ENCODE results near the gene SULT1A2. TPM values are rescaled to one million over a fixed set of nuclear protein-coding genes. Genes with fewer than 3 reads are reported as not detected.
"Not testable (repeated sequence)": the region's sequence is repeated elsewhere in the genome, so short reads cannot be mapped to it uniquely, and the experiment has no call there.

Gene SULT1A2
- total RNA-seq, 1 experiment from 2014 or later = 21.8 TPM

- TF ChIP-seq, protein P1, sequence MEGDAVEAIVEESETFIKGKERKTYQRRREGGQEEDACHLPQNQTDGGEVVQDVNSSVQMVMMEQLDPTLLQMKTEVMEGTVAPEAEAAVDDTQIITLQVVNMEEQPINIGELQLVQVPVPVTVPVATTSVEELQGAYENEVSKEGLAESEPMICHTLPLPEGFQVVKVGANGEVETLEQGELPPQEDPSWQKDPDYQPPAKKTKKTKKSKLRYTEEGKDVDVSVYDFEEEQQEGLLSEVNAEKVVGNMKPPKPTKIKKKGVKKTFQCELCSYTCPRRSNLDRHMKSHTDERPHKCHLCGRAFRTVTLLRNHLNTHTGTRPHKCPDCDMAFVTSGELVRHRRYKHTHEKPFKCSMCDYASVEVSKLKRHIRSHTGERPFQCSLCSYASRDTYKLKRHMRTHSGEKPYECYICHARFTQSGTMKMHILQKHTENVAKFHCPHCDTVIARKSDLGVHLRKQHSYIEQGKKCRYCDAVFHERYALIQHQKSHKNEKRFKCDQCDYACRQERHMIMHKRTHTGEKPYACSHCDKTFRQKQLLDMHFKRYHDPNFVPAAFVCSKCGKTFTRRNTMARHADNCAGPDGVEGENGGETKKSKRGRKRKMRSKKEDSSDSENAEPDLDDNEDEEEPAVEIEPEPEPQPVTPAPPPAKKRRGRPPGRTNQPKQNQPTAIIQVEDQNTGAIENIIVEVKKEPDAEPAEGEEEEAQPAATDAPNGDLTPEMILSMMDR (conservative IDR thresholded peaks at IDR 0.05) = no peak
- no peak for TF ChIP-seq EZH2 (IDR thresholded peaks at IDR 0.05; ENCODE audit: low read depth)
- Histone ChIP-seq H4K20me1 (ENCODE audit: insufficient read depth) (no peaks in the 10 kb centered on the region), H3K27ac (peak overlapping the region; percentile 54), H3K27me3 (ENCODE audit: insufficient read depth, low read depth) (no peaks in the 10 kb centered on the region), H3F3A (ENCODE audit: insufficient read depth, low read depth) (peaks cover 42% of the 10 kb centered on the region), H3K9me2 (ENCODE audit: insufficient read depth) (no peaks in the 10 kb centered on the region), H3K4me2 (peak overlapping the region; percentile 31), H2AFZ (no peak overlapping the region), H3K4me1 (replicated peaks; ENCODE audit: insufficient read depth) (peaks cover 33% of the 10 kb centered on the region), H3K36me3 (ENCODE audit: low read depth) (peaks cover 15% of the 10 kb centered on the region; the same call in 1 of the 2 replicates), H3K4me3 (no peak overlapping the region), H3K79me2 (ENCODE audit: low read depth) (peaks cover 40% of the 10 kb centered on the region), H3K9me3 (ENCODE audit: insufficient read depth, low read depth) (no peaks in the 10 kb centered on the region)
- ChIA-PET CTCF (interaction anchor here (0.6 to 1.3 kb wide), 3 partner anchors 20 to 69 kb away, joined by 3 to 5 read pairs (median 3); no protein-coding TSS in a partner anchor), POLR2A (ENCODE audit: unreplicated experiment) (interaction anchor here (0.6 kb wide), 2 partner anchors 30 to 314 kb away, joined by 6 to 9 read pairs; partner anchors contain the start of gene CD19)
- BruUV-seq (replicated peaks) = no TSS peak
- intact Hi-C loops (cut with micrococcal nuclease; ENCODE audit: unreplicated experiment) = loop anchor here (5.0 kb wide), 2 partner anchors 66 to 341 kb away; partner anchors contain the start of gene SGF29
- peak in 1 of 2 experiments; percentile 87 for DNase-seq
Observed at GRCh38 chr16:28617874-28618273, 21.0 kb upstream of the SULT1A2 start.

DNA sequence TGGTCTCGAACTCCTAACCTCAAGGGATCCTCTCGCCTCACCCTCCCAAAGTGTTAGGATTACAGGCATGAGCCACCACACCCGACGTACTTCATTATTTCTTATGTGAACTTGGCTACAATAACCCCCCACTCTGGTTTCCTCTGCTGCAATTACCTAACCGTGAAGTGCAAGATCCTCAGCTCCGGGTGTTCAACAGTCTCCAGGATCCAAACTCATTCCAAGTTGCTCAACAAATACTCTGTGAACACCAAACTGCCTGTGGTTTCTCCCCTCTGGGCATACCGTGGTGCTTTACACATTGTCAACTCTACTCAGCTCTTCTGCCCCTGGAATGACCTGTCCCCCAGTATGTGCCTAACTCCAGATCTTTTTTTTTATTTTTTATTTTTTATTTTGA is 19.8 kb upstream of the SULT1A2 start:
- no peaks in the 10 kb centered on the region for H3K27me3 ChIP-seq (ENCODE audit: insufficient read depth, low read depth)
- intact Hi-C loops (cut with micrococcal nuclease; ENCODE audit: unreplicated experiment) = loop anchor here (5.0 kb wide), 2 partner anchors 64 to 339 kb away; partner anchors contain the start of gene SGF29
- ChIA-PET CTCF (interaction anchor here (0.7 to 1.3 kb wide), 2 partner anchors 19 to 336 kb away, joined by 3 to 5 read pairs; no protein-coding TSS in a partner anchor), POLR2A (ENCODE audit: unreplicated experiment) (interaction anchor here (0.7 kb wide), 1 partner anchor 14 kb away, joined by 4 read pairs; no protein-coding TSS in a partner anchor)
- TF ChIP-seq EZH2 (IDR thresholded peaks at IDR 0.05; ENCODE audit: low read depth) = no peak
- TF ChIP-seq, protein P1 (conservative IDR thresholded peaks at IDR 0.05) = no peak
- H3K79me2 ChIP-seq (ENCODE audit: low read depth) = peaks cover 28% of the 10 kb centered on the region
- no peaks in the 10 kb centered on the region for H3K9me2 ChIP-seq (ENCODE audit: insufficient read depth)
- H3K4me1 ChIP-seq (replicated peaks; ENCODE audit: insufficient read depth) = peaks cover 26% of the 10 kb centered on the region
- no TSS peak for BruUV-seq (replicated peaks)
- H3K9me3 ChIP-seq (ENCODE audit: insufficient read depth, low read depth) = no peaks in the 10 kb centered on the region
- H2AFZ ChIP-seq = no peak overlapping the region
- H3K27ac ChIP-seq = peak overlapping the region; percentile 54
- peaks cover 42% of the 10 kb centered on the region for H3F3A ChIP-seq (ENCODE audit: insufficient read depth, low read depth)
- DNase-seq = peak in 1 of 2 experiments; percentile 56
- H3K4me2 ChIP-seq = peak overlapping the region; percentile 31; the same call in 1 of the 2 replicates
- no peaks in the 10 kb centered on the region for H4K20me1 ChIP-seq (ENCODE audit: insufficient read depth)
- peaks cover 15% of the 10 kb centered on the region; the same call in 1 of the 2 replicates for H3K36me3 ChIP-seq (ENCODE audit: low read depth)
- H3K4me3 ChIP-seq = no peak overlapping the region

DNA sequence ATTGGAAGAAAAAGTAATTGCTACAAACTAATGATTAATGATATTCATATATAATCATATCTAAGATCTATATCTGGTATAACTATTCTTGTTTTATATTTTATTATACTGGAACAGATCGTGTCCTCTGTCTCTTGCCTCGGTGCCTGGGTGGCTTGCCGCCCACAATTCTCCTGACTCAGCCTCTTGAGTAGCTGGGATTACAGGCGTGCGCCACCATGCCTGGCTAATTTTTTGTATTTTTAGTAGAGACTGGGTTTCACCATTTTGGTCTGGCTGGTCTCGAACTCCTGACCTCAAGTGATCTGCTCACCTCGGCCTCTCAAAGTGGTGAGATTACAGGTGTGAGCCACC is 19.4 kb upstream of the SULT1A2 start:
- Histone ChIP-seq H3K27ac (peak overlapping the region; percentile 54), H3F3A (ENCODE audit: insufficient read depth, low read depth) (peaks cover 42% of the 10 kb centered on the region), H3K79me2 (ENCODE audit: low read depth) (peaks cover 26% of the 10 kb centered on the region), H3K4me1 (replicated peaks; ENCODE audit: insufficient read depth) (peaks cover 25% of the 10 kb centered on the region), H3K36me3 (ENCODE audit: low read depth) (peaks cover 15% of the 10 kb centered on the region; the same call in 1 of the 2 replicates), H3K4me2 (peak overlapping the region; percentile 31; the same call in 1 of the 2 replicates)
- H4K20me1 ChIP-seq (ENCODE audit: insufficient read depth); H2AFZ ChIP-seq; POLR2A ChIA-PET (ENCODE audit: unreplicated experiment); H3K27me3 ChIP-seq (ENCODE audit: insufficient read depth, low read depth); H3K4me3 ChIP-seq; DNase-seq; BruUV-seq (replicated peaks); H3K9me3 ChIP-seq (ENCODE audit: insufficient read depth, low read depth); H3K9me2 ChIP-seq (ENCODE audit: insufficient read depth): not testable (repeated sequence)
- TF ChIP-seq, protein P1 (conservative IDR thresholded peaks at IDR 0.05) = 0 out of 2 replicates have a peak, but pooled peaks have one; percentile 3
- intact Hi-C loops (cut with micrococcal nuclease; ENCODE audit: unreplicated experiment) = loop anchor here (5.0 kb wide), 2 partner anchors 64 to 339 kb away; partner anchors contain the start of gene SGF29
- CTCF ChIA-PET = interaction anchor here (1.1 kb wide), 1 partner anchor 18 kb away, joined by 4 read pairs; no protein-coding TSS in a partner anchor

Measured in PC-9 (cell line).